ENCODE measurements around the gene SYT12. TPM values are rescaled to one million over a fixed set of nuclear protein-coding genes. Genes with fewer than 3 reads are reported as not detected.
"Not testable (repeated sequence)": the region's sequence is repeated elsewhere in the genome, so short reads cannot be mapped to it uniquely, and the experiment has no call there.

SYT12 gene
- total and polyA plus RNA-seq, 8 donors = 0.06 to 0.61 (median 0.11) TPM; not detected in 1

DNA sequence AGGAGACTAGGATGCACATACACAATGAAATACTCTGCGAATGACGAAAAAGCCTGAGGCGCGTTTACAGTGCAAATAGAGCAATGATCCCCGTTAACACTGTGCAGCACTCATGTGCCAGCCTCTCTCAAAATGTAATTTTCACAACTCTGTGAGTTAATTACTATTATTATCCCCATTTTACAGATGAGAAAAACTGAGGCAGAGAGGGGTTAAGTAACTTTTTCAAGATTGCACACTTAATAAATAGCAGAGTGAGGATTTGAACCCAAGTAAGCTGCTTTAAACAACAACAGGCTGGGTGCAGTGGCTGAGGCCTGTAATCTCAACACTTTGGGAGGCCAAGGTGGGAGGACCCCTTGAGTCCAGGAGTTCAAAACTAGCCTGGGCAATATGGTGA is 21.6 kb upstream of the SYT12 start:
- TF ChIP-seq, protein P1, sequence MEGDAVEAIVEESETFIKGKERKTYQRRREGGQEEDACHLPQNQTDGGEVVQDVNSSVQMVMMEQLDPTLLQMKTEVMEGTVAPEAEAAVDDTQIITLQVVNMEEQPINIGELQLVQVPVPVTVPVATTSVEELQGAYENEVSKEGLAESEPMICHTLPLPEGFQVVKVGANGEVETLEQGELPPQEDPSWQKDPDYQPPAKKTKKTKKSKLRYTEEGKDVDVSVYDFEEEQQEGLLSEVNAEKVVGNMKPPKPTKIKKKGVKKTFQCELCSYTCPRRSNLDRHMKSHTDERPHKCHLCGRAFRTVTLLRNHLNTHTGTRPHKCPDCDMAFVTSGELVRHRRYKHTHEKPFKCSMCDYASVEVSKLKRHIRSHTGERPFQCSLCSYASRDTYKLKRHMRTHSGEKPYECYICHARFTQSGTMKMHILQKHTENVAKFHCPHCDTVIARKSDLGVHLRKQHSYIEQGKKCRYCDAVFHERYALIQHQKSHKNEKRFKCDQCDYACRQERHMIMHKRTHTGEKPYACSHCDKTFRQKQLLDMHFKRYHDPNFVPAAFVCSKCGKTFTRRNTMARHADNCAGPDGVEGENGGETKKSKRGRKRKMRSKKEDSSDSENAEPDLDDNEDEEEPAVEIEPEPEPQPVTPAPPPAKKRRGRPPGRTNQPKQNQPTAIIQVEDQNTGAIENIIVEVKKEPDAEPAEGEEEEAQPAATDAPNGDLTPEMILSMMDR (IDR thresholded peaks at IDR 0.05) = no peak
- H3K9me3 ChIP-seq = no peaks in the 10 kb centered on the region
- no peaks in the 10 kb centered on the region for H3K36me3 ChIP-seq
- H3K27ac ChIP-seq = no peak overlapping the region
- H3K4me3 ChIP-seq = no peak overlapping the region
- ATAC-seq = no peak
- intact Hi-C loops (cut with DNase I) = no loop called here
- H3K27me3 ChIP-seq = no peaks in the 10 kb centered on the region
- DNase-seq = no peak
- H3K4me1 ChIP-seq = no peaks in the 10 kb centered on the region

DNA sequence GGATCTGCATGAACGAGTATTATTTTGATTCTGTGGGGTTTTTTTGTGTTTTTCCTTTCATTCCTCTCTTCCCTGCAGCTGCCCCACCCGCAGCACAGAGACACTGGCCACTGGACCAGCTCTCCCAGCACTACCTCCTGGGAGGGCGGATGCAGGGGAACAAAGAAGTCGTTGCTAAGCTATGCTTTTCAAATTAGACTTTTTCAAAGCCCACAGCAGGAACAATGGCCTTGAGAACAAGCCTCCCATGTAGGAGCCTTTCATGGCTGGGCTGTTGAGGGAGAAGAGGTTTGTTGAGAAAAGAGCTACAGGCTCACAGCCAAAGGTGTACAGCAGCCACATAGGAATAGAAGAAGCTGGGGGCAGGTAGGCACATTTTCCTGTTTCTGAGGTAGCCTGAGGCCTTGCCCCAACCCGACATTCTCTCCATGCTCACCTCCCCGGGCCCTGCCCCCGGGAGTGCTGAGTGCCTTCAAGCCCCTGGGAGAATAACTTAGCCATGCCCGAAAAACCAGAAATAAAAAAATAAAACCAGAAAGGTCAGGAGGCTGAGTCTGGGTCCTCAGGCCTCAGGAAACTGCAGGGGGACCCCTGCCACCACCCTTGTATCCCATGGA is 20.5 kb upstream of the SYT12 start:
- TF ChIP-seq, protein P1 (IDR thresholded peaks at IDR 0.05) = no peak
- intact Hi-C loops (cut with DNase I) = no loop called here
- no peak for ATAC-seq

DNA sequence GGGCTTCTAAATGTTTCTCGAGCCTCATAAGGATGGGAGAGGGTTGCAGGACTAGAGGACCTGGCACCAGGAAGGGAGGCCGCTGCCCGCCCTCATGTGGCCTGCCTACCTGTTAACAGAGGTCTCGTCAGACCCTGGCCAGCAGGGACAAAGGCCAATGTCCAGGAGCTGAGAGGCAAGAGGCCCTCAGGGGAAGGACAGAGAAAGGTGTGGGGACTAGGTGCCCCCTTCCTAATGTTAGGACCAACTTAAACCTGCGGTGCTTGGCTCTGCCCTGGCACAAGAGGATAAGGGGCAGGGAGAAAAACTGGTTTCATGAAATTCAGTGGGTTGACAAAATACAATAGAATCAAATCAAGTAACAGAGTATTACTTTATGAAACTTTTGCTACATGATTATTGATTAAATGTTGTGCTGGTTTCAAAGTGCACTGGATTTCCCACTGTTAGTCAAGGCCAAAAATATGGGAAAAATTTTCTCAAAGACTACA is 20.0 kb upstream of the SYT12 start:
- Histone ChIP-seq H3K4me1 (no peaks in the 10 kb centered on the region), H3K27me3 (no peaks in the 10 kb centered on the region), H3K27ac (no peak overlapping the region), H3K9me3 (no peaks in the 10 kb centered on the region), H3K36me3 (no peaks in the 10 kb centered on the region), H3K4me3 (no peak overlapping the region)
- no peak for ATAC-seq
- TF ChIP-seq, protein P1 (IDR thresholded peaks at IDR 0.05) = no peak
- intact Hi-C loops (cut with DNase I) = no loop called here
- no peak for DNase-seq

More for the DNA sequence above, 20.5 kb upstream of the SYT12 start:
- Histone ChIP-seq H3K4me3 (no peak overlapping the region), H3K4me1 (no peaks in the 10 kb centered on the region), H3K9me3 (no peaks in the 10 kb centered on the region), H3K27me3 (no peaks in the 10 kb centered on the region), H3K27ac (no peak overlapping the region), H3K36me3 (no peaks in the 10 kb centered on the region)
- no peak for DNase-seq

DNA sequence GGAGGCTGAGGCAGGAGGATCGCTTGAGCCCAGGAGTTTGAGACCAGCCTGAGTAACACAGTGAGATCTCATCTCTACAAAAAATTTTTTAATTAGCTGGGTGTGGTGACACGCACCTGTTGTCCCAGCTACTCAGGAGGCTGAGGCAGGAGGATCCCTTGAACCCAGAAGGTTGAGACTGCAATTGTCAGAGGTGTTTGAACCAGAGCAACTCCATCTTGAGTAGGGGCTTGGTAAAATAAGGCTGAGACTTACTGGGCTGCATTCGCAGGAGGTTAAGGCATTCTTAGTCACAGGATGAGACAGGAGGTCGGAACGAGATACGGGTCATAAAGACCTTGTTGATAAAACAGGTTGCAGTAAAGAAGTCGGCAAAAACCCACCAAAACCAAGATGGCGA is 17.7 kb upstream of the SYT12 start:
- ATAC-seq; H3K27me3 ChIP-seq; DNase-seq; H3K4me1 ChIP-seq; H3K9me3 ChIP-seq; H3K4me3 ChIP-seq; H3K36me3 ChIP-seq; intact Hi-C loops (cut with DNase I); H3K27ac ChIP-seq: not testable (repeated sequence)

DNA sequence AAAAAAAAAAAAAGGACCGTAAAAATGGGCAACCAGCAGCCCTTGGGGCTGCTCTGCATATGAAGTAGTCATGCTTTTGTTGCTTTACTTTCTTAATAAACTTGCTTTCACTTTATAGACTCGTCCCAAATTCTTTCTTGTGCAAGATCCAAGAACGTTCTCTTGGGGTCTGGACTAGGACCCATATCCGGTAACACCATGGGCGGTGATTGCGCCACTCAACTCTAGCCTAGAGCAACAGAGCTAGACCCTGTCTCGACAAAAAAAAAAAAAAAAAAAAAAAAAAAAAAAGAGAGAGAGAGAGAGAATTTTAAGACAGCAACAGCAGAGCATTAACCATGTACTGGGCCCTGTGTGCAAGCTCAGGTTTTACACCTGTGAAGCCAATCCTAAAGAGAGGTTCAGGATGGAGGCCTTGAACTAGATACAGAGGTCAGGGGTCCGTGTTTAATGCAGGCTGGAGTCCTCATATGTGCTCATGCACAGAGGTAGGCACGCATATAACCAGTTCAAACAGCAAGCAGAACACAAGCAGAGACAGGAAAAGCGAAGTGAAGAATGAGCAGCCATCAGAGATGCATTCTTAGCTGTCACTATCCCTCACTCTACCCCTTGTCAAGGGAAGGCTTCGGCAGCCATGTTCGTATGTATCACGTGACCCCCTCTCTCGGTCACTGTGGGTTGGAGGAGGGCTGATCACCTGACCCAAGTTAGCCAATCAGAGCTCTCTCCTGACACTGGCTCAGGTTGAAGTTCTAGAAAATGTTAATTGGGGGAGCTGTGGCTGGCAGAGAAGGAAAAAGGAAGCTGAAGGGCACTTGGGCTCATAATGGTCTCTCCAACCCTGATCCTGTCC is 16.7 kb upstream of the SYT12 start:
- DNase-seq = no peak
- no peak for ATAC-seq
- TF ChIP-seq, protein P1 (IDR thresholded peaks at IDR 0.05) = no peak
- Histone ChIP-seq H3K4me1 (no peaks in the 10 kb centered on the region), H3K9me3 (no peaks in the 10 kb centered on the region), H3K4me3 (no peak overlapping the region), H3K36me3 (no peaks in the 10 kb centered on the region), H3K27me3 (no peaks in the 10 kb centered on the region), H3K27ac (no peak overlapping the region)
- intact Hi-C loops (cut with DNase I) = no loop called here

All from left lung (tissue), 10 donors.